DND-41 (cell line): ENCODE results near the gene PCSK2.

ENCODE experiments used
- CTCF ChIP-seq: IDR thresholded peaks from 2 replicates; pipeline ENCODE4 v1.5.1; 2012; ENCODE audit warnings: borderline replicate concordance, low read length, moderate library complexity, mild to moderate bottlenecking; ENCODE audit not compliant: poor library complexity, severe bottlenecking; ENCODE audit errors: extremely low read depth
- EZH2 ChIP-seq: IDR thresholded peaks from 3 replicates; pipeline ENCODE4 v1.6.1; 2012; ENCODE audit warnings: borderline replicate concordance, low read depth, mild to moderate bottlenecking, moderate library complexity, low read length, inconsistent platforms; ENCODE audit not compliant: severe bottlenecking

GRCh38 chr20:17457588-17458190, 230.8 kb downstream of the PCSK2 start:
- no peak for TF ChIP-seq CTCF
- TF ChIP-seq EZH2, result no peak
